Breast epithelium (tissue), 3 donors: Measurements from ENCODE around the gene PPP1R27.

Experiments
- POLR2A ChIP-seq: fragments of 450-650 bp; IDR thresholded peaks from one replicate; pipeline ENCODE4 v1.6.1; 2016; ENCODE audit warnings: antibody characterized with exemption, mild to moderate bottlenecking, moderate library complexity
- TF ChIP-seq, protein P1 (sequence below), 3 donors: fragments of 450-650 bp; IDR thresholded peaks; one replicate each; pipeline ENCODE4 v1.5.1; 2016 to 2017; ENCODE audit warnings: antibody characterized with exemption in 3 of 3, mild to moderate bottlenecking in 3 of 3, moderate library complexity in 3 of 3

- TF ChIP-seq, protein P1, sequence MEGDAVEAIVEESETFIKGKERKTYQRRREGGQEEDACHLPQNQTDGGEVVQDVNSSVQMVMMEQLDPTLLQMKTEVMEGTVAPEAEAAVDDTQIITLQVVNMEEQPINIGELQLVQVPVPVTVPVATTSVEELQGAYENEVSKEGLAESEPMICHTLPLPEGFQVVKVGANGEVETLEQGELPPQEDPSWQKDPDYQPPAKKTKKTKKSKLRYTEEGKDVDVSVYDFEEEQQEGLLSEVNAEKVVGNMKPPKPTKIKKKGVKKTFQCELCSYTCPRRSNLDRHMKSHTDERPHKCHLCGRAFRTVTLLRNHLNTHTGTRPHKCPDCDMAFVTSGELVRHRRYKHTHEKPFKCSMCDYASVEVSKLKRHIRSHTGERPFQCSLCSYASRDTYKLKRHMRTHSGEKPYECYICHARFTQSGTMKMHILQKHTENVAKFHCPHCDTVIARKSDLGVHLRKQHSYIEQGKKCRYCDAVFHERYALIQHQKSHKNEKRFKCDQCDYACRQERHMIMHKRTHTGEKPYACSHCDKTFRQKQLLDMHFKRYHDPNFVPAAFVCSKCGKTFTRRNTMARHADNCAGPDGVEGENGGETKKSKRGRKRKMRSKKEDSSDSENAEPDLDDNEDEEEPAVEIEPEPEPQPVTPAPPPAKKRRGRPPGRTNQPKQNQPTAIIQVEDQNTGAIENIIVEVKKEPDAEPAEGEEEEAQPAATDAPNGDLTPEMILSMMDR (IDR thresholded peaks at IDR 0.05) = no peak
- no peak for TF ChIP-seq POLR2A
Observed at GRCh38 chr17:81823820-81824550, 10.9 kb downstream of the PPP1R27 start.
